Mucosa of descending colon (tissue), 3 donors: ENCODE results near the gene ZNF771. TPM values are rescaled to one million over a fixed set of nuclear protein-coding genes. Genes with fewer than 3 reads are reported as not detected.
"Not testable (repeated sequence)": the region's sequence is repeated elsewhere in the genome, so short reads cannot be mapped to it uniquely, and the experiment has no call there.

Experiments
- ATAC-seq: fragments of 200-7000 bp; cut with Tn5 transposase; one replicate; pipeline ENCODE4 v1.9.1; 2020; ENCODE audit warnings: mild to moderate bottlenecking, moderate library complexity
- DNase-seq, 3 donors: peaks; one replicate each; pipeline ENCODE4 v3.0.0-alpha.2; 2020
- H3K36me3 ChIP-seq: fragments of 200-600 bp; one replicate; pipeline ENCODE4 v1.8.0; 2021; ENCODE audit warnings: low read depth, mild to moderate bottlenecking
- H3K4me1 ChIP-seq: fragments of 200-600 bp; one replicate; pipeline ENCODE4 v1.8.0; 2021; ENCODE audit warnings: low read depth, mild to moderate bottlenecking
- H3K4me3 ChIP-seq: fragments of 200-600 bp; one replicate; pipeline ENCODE4 v1.8.0; 2021; ENCODE audit warnings: mild to moderate bottlenecking
- H3K9me3 ChIP-seq: fragments of 200-600 bp; one replicate; pipeline ENCODE4 v1.8.0; 2021; ENCODE audit warnings: mild to moderate bottlenecking
- intact Hi-C, 2 donors: fragments of 100-400 bp; cut with DNase I in 1 of 2; cut with micrococcal nuclease in 1 of 2; formaldehyde crosslinking; loops; one replicate each; pipeline versions ENCODE4 v1.11.0 to v1.11.1; 2022; cut with DNase I, micrococcal nuclease
- total RNA-seq, 3 donors: library from RNA; stranded (reverse); fragmentation: NEBNext Ultra II Directional in 2 of 3; extraction: Animal tissue kit (Norgen Biotek cat#: 25700) in 2 of 3; gene quantifications; one replicate each; pipeline versions ENCODE4 v1.2.1 to v1.2.4, GENCODE V29; 2021 to 2023
- TF ChIP-seq, protein P1 (sequence below): fragments of 200-600 bp; IDR thresholded peaks from one replicate; pipeline ENCODE4 v1.8.0; 2022; ENCODE audit warnings: antibody characterized with exemption, mild to moderate bottlenecking
- donor health status: DM: no; HTN: no; CAD: no; lungs with moderate emphysema.
- donor health status: DM: no; HTN: no; CAD: no.
- donor health status: DM: no; HTN: yes; CAD: no.

ZNF771 gene
- total RNA-seq, 3 donors from 2014 or later: 3.8 to 11.6 (median 4.3) TPM

- TF ChIP-seq, protein P1, sequence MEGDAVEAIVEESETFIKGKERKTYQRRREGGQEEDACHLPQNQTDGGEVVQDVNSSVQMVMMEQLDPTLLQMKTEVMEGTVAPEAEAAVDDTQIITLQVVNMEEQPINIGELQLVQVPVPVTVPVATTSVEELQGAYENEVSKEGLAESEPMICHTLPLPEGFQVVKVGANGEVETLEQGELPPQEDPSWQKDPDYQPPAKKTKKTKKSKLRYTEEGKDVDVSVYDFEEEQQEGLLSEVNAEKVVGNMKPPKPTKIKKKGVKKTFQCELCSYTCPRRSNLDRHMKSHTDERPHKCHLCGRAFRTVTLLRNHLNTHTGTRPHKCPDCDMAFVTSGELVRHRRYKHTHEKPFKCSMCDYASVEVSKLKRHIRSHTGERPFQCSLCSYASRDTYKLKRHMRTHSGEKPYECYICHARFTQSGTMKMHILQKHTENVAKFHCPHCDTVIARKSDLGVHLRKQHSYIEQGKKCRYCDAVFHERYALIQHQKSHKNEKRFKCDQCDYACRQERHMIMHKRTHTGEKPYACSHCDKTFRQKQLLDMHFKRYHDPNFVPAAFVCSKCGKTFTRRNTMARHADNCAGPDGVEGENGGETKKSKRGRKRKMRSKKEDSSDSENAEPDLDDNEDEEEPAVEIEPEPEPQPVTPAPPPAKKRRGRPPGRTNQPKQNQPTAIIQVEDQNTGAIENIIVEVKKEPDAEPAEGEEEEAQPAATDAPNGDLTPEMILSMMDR: peak; percentile 44
- Histone ChIP-seq H3K4me1 (peaks cover 13% of the 10 kb centered on the region), H3K36me3 (no peaks in the 10 kb centered on the region), H3K4me3 (peak within 1 kb of the TSS; percentile 72), H3K9me3 (no peaks in the 10 kb centered on the region)
- intact Hi-C loops: no loop called here
- DNase-seq: peak; percentile 86 to 90 (median 88)
- peak; percentile 92 for ATAC-seq
Observed at GRCh38 chr16:30395155-30395991, 12.0 kb upstream of the ZNF771 start, which contains the start of gene ZNF48. Gene ZNF48 (plus strand): TSS chr16:30395420. CDS start chr16:30395795, 375 bp downstream.

- H3K4me3 ChIP-seq: peak overlapping the region; percentile 72
- H3K9me3 ChIP-seq: no peaks in the 10 kb centered on the region
- DNase-seq (no peak), ATAC-seq (no peak)
- H3K4me1 ChIP-seq: peaks cover 13% of the 10 kb centered on the region
- TF ChIP-seq, protein P1: no peak
- intact Hi-C loops: no loop called here
- H3K36me3 ChIP-seq: no peaks in the 10 kb centered on the region
Observed at GRCh38 chr16:30395992-30396585, 11.3 kb upstream of the ZNF771 start.

GRCh38 chr16:30396627-30397026, 10.8 kb upstream of the ZNF771 start:
- H3K4me1 ChIP-seq: peaks cover 13% of the 10 kb centered on the region
- H3K4me3 ChIP-seq, intact Hi-C loops, H3K36me3 ChIP-seq, H3K9me3 ChIP-seq, DNase-seq, ATAC-seq: not testable (repeated sequence)

DNA sequence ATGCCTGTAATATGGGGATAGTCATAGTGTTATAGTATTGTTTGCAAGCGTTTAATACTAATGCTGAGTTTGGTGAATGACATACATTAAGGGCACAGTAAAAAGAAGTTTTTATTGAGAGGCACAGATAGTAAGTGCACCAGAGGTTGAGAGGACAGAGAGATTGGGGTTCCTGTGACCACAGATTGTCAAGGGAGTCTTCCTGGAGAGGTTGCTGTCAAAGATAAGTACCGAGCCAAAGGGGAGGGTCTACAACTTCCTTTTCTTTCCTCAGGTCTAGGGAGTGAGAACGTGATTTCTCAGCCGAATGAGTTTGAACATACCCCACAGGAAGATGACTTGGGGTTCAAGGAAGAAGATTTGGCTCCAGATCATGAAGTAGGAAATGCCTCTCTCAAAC, 10.3 kb upstream of the ZNF771 start:
- intact Hi-C loops: no loop called here
- H3K9me3 ChIP-seq: no peaks in the 10 kb centered on the region
- DNase-seq: no peak
- no peak overlapping the region for H3K4me3 ChIP-seq
- no peak for ATAC-seq
- H3K36me3 ChIP-seq: no peaks in the 10 kb centered on the region
- TF ChIP-seq, protein P1: no peak
- peaks cover 13% of the 10 kb centered on the region for H3K4me1 ChIP-seq

DNA sequence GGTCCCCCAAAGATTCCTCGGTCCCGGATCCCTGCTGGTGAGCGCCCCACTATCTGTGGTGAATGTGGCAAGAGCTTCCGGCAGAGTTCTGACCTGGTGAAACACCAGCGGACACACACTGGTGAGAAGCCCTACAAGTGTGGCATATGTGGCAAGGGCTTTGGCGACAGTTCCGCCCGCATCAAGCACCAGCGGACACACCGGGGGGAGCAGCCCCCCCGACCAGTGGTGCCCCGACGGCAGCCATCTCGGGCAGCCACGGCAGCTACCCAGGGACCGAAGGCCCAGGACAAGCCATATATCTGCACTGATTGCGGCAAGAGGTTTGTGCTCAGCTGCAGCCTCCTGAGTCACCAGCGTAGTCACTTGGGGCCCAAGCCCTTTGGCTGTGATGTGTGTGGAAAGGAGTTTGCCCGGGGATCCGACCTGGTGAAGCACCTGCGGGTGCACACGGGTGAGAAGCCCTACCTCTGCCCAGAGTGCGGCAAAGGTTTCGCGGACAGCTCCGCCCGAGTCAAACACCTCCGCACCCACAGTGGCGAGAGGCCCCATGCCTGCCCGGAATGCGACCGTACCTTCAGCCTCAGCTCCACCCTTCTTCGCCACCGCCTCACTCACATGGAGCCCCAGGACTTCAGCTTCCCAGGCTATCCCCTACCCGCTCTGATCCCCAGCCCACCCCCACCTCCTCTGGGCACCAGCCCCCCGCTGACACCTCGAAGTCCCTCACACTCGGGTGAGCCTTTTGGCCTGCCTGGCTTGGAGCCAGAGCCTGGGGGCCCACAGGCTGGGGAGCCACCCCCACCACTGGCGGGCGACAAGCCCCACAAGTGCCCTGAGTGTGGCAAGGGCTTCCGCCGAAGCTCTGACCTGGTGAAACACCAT, 9.4 kb upstream of the ZNF771 start:
- intact Hi-C loops: no loop called here
- ATAC-seq: no peak
- no peaks in the 10 kb centered on the region for H3K9me3 ChIP-seq
- TF ChIP-seq, protein P1: no peak
- peak in 1 of 3 donors; percentile 52 for DNase-seq
- peaks cover 13% of the 10 kb centered on the region for H3K4me1 ChIP-seq
- no peak overlapping the region for H3K4me3 ChIP-seq
- no peaks in the 10 kb centered on the region for H3K36me3 ChIP-seq
